ENCODE measurements around the gene RDH12.
A peak's percentile ranks its signal among the peaks of the same experiment; 100 is the strongest.

DNA sequence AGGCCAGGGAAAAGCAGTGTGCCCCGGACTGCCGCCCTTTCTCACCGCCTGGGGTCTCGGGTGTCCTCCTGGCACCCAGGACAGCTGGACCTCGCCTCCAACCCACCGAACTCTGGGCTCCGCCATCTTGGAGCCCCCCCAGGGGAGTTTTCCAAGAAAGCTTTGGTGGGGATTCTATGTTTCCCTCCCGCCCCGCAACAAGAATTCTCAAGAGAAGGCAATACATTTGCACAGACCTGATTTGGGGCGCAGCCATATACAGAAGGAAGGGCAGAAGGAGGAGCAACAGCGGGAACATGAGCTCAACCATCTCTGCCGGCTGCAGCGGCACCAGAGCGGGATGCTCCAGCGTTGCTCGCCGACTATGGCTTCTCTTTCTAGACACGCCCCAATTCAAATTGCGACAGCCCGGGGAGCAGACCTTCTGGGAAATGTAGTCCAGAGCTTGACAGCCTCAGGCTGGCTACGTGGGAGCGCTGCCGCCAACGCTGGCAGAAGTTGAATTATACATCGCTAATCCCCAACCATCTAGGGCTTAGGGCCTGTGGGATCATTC, 6.2 kb upstream of the RDH12 start, which contains the start of gene RDH11:
- TF ChIP-seq, protein P1, sequence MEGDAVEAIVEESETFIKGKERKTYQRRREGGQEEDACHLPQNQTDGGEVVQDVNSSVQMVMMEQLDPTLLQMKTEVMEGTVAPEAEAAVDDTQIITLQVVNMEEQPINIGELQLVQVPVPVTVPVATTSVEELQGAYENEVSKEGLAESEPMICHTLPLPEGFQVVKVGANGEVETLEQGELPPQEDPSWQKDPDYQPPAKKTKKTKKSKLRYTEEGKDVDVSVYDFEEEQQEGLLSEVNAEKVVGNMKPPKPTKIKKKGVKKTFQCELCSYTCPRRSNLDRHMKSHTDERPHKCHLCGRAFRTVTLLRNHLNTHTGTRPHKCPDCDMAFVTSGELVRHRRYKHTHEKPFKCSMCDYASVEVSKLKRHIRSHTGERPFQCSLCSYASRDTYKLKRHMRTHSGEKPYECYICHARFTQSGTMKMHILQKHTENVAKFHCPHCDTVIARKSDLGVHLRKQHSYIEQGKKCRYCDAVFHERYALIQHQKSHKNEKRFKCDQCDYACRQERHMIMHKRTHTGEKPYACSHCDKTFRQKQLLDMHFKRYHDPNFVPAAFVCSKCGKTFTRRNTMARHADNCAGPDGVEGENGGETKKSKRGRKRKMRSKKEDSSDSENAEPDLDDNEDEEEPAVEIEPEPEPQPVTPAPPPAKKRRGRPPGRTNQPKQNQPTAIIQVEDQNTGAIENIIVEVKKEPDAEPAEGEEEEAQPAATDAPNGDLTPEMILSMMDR (IDR thresholded peaks at IDR 0.05): no peak
- TF ChIP-seq POLR2A (IDR thresholded peaks at IDR 0.05): peak; percentile 73 to 81

Data from uterus (tissue), 2 donors.